ENCODE data around the gene SYNDIG1L.

SYNDIG1L gene

DNA sequence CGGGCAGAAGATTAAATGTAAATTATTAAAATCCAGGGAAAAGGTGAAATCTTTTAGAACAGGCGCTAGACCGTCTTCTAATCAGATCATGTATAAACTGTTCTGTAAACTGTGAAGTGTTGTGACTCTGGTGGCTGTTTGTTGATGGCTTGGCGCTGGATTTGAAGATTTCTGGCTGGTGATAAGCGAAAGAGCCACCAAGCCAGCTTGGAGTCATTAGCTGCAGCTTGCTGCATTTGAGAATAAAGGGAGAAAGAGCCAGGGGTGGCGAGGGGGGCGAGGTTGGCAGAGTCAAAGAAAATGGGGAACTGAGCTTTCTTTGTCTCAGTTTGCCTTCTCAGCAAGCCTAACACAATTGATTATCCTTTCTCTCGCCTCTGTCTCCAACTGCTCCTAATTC lies 8.0 kb downstream of the SYNDIG1L start:
- TF ChIP-seq, protein P1, sequence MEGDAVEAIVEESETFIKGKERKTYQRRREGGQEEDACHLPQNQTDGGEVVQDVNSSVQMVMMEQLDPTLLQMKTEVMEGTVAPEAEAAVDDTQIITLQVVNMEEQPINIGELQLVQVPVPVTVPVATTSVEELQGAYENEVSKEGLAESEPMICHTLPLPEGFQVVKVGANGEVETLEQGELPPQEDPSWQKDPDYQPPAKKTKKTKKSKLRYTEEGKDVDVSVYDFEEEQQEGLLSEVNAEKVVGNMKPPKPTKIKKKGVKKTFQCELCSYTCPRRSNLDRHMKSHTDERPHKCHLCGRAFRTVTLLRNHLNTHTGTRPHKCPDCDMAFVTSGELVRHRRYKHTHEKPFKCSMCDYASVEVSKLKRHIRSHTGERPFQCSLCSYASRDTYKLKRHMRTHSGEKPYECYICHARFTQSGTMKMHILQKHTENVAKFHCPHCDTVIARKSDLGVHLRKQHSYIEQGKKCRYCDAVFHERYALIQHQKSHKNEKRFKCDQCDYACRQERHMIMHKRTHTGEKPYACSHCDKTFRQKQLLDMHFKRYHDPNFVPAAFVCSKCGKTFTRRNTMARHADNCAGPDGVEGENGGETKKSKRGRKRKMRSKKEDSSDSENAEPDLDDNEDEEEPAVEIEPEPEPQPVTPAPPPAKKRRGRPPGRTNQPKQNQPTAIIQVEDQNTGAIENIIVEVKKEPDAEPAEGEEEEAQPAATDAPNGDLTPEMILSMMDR (conservative IDR thresholded peaks at IDR 0.05; ENCODE audit: low read length) = no peak
- H3K4me3 ChIP-seq (ENCODE audit: low read length) = no peak overlapping the region
- no peak for DNase-seq (ENCODE audit: low read depth)

DNA sequence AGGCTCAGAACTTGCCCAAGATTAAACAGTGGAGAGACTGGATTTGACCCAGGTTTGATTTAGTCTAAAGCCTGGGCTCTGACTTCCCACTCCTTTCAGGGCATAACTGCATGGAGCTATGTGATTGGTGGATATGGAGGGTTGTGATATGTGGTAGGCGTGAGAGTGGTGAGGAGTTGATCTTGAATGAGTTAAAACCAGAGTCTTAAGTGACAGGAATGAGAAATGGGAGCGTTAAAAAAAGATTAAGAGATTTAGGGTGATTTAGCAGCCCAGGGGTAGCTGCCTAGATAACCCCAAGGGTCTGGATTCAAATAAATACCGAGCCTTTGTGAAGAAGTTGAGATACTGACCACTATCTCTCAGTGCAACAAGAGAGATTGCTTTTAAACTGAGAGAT lies 8.4 kb downstream of the SYNDIG1L start:
- no peak for DNase-seq (ENCODE audit: low read depth)
- no peak overlapping the region for H3K4me3 ChIP-seq (ENCODE audit: low read length)
- TF ChIP-seq, protein P1 (conservative IDR thresholded peaks at IDR 0.05; ENCODE audit: low read length) = no peak

DNA sequence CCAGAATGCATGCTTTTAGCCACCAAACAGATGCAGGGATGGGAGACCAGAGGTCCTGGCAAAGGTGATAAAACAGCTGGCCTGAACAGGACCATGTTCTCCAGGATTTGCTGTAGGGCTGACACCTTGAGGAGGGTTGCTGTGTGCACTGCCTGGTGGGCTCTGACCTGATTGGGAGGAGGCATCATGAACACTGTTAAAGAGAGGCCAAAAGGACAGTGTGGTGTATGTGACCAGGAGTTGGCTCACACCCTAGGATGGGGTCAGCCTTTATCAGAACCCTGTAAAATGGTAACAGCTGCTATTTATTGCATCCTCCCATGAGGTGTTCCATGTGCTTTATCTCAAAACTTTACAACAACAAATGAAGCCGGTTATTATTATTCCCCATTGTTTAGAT lies 8.8 kb downstream of the SYNDIG1L start:
- DNase-seq (ENCODE audit: low read depth) = no peak
- TF ChIP-seq, protein P1 (conservative IDR thresholded peaks at IDR 0.05; ENCODE audit: low read length) = no peak

DNA sequence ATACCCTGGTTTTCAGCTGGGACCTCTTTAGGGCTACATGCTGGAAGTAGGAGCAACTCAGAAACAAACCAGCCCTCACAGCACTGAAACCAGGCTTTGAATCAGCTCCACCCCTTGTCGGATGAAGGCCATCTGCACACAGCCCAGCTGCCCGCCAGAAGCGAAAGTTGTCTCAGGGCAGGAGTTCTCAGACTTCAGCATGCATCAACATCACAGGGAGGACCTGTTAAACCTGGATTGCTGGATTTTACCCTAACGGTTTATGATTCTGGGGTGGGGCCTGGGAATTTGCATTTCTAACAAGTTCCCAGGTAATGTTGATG lies 10.9 kb downstream of the SYNDIG1L start:
- TF ChIP-seq, protein P1 (conservative IDR thresholded peaks at IDR 0.05; ENCODE audit: low read length) = no peak
- H3K4me3 ChIP-seq (ENCODE audit: low read length) = no peak overlapping the region
- no peak for DNase-seq (ENCODE audit: low read depth)

More for the DNA sequence above, 8.8 kb downstream of the SYNDIG1L start:
- no peak overlapping the region for H3K4me3 ChIP-seq (ENCODE audit: low read length)

DNA sequence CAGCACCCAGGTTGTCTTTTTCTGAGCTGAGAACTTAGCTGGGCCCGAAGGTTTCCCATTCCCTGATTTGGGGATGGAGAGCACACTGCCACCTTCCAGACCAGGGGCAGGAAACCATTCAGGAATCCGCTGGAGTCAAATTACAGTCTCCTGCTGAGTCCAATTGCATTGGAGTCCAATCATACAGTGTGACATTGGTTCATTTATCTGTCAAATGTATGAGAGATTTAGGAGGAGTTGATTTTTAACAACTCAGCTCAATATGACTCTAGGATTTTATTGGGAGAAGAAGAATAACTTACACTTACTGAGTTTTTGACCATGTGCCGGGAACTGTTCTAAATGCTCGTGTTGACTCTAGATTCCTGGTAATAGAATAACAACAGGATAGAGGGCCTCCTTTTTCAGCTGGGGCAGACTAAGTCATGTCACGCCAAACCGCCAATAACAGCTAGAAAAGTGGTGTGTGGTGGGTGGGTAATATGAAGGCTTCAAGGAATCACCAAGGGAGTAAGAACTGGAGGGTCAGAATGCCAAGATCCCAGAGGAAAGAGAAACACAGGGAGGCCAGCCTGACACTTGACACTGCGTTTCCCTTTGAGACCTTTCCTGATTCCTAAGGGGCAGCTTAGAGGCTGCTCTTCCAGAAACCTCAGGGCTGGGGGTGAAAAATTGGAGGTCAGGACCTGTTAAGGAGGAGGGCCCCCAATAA lies 11.5 kb downstream of the SYNDIG1L start:
- no peak overlapping the region for H3K4me3 ChIP-seq (ENCODE audit: low read length)
- no peak for DNase-seq (ENCODE audit: low read depth)
- TF ChIP-seq, protein P1 (conservative IDR thresholded peaks at IDR 0.05; ENCODE audit: low read length) = no peak

DNA sequence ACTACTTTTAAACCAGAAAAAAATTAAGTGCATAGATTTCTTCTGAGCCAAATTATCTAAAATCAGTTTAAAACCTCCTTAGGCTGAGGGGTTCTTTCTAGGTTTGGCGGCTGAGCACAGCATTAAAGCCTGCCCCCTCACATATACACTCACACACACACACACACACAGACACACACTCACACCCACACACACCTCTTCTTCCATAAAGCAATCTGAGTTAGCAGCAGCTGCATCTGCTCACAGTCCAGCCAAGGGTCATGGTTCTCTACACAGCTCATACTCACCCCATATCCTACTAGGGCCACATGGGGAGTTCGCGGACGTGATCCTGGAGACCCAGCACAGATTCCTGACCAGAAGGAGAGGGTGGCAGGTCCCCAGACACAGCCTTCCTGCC lies 12.4 kb downstream of the SYNDIG1L start:
- DNase-seq (ENCODE audit: low read depth) = no peak
- no peak overlapping the region for H3K4me3 ChIP-seq (ENCODE audit: low read length)
- TF ChIP-seq, protein P1 (conservative IDR thresholded peaks at IDR 0.05; ENCODE audit: low read length) = no peak

DNA sequence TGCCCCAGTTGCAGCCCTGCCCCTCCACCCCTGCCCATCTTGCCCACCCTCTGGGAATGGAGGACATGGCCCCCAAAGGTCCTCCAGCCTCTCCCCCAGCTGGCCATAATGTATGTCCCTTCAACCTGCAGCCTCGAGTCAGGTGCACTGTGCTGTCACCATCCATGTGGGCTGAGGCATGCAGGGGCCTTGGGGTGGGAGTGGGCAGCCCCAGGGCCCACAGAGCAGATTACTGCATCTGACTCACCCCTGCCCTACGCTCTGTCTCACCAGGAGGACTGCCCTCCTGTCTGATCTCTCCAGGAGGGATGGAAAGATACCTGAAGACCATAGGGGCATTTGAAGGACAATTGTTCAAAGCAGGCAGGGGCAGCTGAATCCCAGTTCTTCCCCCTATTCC lies 13.3 kb downstream of the SYNDIG1L start:
- no peak for DNase-seq (ENCODE audit: low read depth)
- TF ChIP-seq, protein P1 (conservative IDR thresholded peaks at IDR 0.05; ENCODE audit: low read length) = no peak
- H3K4me3 ChIP-seq (ENCODE audit: low read length) = no peak overlapping the region
